ENCODE results near the gene COX11.

The COX11 gene, protein sequence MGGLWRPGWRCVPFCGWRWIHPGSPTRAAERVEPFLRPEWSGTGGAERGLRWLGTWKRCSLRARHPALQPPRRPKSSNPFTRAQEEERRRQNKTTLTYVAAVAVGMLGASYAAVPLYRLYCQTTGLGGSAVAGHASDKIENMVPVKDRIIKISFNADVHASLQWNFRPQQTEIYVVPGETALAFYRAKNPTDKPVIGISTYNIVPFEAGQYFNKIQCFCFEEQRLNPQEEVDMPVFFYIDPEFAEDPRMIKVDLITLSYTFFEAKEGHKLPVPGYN

DNA sequence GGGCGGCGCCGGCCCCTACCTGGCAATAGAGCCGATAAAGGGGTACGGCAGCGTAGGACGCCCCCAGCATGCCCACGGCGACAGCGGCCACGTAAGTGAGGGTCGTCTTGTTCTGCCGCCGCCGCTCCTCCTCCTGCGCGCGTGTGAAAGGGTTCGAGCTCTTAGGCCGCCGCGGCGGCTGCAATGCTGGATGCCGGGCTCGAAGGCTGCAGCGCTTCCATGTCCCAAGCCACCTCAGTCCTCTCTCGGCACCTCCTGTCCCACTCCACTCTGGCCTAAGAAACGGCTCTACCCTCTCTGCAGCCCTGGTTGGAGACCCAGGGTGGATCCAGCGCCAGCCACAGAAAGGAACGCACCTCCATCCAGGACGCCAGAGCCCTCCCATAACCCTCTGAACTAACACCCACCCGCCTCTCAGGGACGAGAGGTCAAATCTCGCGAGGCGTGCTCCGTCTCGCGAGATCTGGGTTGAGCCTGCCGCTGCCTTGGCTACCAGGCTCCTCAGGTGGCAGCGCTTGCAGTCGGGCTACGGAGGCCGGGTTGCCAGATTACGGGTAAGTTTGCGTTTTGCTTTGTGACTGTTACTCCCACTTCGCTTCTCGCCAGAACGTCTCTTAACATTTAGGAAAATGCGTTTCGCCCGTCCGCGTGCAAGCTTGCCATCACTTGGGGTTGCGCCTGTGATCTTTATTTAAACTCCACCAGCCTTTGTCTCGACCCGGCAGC, at the start of gene COX11, which contains the start of gene STXBP4:
Gene COX11, minus strand, starts transcription at position 393 of the 726 bp plus-strand sequence. Its CDS starts 8 bp downstream, at position 385.
Gene STXBP4, plus strand, starts transcription at position 504 of the 726 bp plus-strand sequence. CDS start 17,455 bp downstream, outside the sequence.
- peak; percentile 92 for DNase-seq (ENCODE audit: extremely low read depth, low read depth)

DNA sequence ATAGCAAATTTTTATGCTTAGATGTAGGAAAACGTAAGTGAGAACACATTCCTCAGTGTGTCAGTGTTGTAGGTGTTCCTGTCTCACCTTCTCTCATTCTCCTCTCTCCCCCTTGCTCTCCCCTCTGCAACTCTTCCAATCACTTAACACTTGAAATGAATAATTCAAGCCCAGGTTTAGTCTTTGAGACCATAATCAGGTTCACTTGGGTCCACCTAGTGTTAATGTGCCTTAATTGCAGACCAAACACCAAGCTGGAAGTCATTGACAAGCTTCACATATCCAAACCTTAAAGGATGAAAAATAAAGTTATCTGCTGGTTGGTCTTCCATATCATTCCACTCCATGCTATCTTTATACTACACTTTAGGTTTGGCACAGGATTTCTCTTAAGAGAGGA, 37.1 kb upstream of the COX11 start:
- TF ChIP-seq, protein P1, sequence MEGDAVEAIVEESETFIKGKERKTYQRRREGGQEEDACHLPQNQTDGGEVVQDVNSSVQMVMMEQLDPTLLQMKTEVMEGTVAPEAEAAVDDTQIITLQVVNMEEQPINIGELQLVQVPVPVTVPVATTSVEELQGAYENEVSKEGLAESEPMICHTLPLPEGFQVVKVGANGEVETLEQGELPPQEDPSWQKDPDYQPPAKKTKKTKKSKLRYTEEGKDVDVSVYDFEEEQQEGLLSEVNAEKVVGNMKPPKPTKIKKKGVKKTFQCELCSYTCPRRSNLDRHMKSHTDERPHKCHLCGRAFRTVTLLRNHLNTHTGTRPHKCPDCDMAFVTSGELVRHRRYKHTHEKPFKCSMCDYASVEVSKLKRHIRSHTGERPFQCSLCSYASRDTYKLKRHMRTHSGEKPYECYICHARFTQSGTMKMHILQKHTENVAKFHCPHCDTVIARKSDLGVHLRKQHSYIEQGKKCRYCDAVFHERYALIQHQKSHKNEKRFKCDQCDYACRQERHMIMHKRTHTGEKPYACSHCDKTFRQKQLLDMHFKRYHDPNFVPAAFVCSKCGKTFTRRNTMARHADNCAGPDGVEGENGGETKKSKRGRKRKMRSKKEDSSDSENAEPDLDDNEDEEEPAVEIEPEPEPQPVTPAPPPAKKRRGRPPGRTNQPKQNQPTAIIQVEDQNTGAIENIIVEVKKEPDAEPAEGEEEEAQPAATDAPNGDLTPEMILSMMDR (IDR thresholded peaks at IDR 0.05; ENCODE audit: low read depth, low read length): no peak; the same call in none of the 2 replicates
- DNase-seq (ENCODE audit: extremely low read depth, low read depth): no peak

More for the DNA sequence above, at the start of gene COX11, which contains the start of gene STXBP4:
- TF ChIP-seq, protein P1 (IDR thresholded peaks at IDR 0.05; ENCODE audit: low read depth, low read length): no peak; the same call in none of the 2 replicates

DNA sequence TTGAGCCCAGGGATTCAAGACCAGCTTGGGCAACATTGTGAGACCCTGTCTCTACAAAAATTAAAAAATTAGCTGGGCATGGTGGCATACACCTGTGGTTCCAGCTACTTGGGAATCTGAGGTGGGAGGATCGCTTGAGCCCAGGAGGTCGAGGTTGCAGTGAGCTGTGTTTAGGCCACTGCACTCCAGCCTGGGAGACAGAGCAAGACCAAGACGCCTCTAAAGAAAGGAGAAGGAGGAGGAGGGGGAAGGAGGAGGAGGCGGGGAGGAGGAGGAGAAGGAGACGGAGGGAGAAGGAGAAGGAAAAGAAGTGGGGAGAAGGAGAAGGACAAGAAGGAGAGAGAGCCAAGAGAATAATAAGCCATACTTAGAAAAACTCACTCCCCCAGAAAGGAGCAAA, 36.0 kb upstream of the COX11 start:
- TF ChIP-seq, protein P1 (IDR thresholded peaks at IDR 0.05; ENCODE audit: low read depth, low read length): no peak
- DNase-seq (ENCODE audit: extremely low read depth, low read depth): no peak

DNA sequence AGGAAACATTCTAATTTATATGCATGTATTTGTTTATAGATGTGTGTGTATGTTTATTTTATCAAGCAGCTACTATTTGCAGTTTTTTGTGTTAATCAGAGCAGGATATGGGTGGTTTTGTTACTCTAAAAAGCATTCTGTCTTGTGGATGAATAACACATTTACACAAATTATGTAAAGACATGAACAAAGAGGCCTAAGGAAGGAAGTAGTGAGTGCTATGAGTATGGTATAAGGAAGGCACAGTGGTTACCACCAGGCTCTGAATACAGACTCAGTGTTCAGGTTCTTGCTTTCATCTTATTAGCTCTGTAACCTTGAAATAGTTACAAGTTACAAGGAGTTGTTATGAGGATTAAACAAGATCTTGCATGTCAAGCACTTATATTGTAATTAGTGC, 34.0 kb upstream of the COX11 start:
- TF ChIP-seq, protein P1 (IDR thresholded peaks at IDR 0.05; ENCODE audit: low read depth, low read length): no peak
- no peak for DNase-seq (ENCODE audit: extremely low read depth, low read depth)

DNA sequence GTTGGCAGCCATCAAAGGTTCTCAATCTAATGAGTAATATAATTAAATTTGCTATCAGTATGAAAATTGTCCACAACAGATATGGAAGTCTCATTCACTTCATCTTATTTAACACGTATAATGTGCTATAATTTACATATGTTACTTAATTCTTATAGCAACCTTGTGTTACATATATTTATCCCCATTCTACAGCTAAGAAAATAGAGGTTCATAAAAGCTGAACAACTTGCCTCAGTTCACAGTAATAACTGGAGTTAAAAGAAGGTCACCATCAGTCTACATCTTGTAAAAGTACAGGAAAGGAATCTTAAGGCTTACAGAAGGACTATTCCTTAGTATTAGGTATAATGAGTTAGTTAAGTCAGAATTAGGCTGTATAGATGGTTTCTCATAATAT, 28.0 kb upstream of the COX11 start:
- TF ChIP-seq, protein P1 (IDR thresholded peaks at IDR 0.05; ENCODE audit: low read depth, low read length): no peak
- DNase-seq (ENCODE audit: extremely low read depth, low read depth): no peak

DNA sequence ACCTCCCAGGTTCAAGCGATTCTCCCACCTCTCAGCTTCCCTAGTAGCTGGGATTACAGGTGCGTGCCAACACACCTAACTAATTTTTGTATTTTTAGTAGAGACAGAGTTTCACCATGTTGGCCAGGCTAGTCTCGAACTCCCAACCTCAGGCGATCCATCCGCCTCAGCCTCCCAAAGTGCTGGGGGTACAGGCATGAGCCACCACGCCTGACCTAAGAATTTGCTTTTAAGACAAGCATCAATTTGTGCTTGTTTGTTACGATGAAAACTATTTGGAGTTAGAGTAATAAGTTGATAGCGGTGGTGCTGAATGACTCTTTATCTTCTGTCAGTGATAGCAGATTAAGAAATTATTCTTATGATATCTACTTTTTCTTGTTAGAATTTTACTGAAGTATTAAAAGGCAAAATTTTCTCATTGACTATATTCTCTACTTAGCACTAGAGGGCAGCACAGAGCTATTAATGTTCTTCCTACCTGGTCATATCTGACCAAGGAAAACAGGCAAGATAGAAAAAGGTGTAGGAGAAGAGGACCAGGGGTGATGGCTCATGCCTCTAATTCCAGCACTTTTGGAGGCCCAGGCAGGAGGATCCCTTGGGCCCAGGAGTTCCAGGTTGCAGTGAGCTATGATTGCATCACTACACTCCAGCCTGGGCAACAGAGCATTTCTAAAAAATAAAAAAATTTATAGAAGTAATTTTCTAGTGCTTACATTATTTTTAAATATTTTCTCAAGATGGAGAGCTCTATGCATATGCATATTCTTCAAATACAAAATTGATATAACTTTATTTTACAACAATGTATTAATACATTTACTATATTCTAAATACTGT, 24.6 kb upstream of the COX11 start:
- TF ChIP-seq, protein P1 (IDR thresholded peaks at IDR 0.05; ENCODE audit: low read depth, low read length): peak; percentile 54
- no peak for DNase-seq (ENCODE audit: extremely low read depth, low read depth)
